Esophagus muscularis mucosa (tissue), 4 donors: Measurements from ENCODE around the gene ELFN2.

Experiments used
- CTCF ChIP-seq, 3 experiments: fragments of 200-600 bp in 2 of 3; fragments of 450-650 bp in 1 of 3; sonication (generic) in 2 of 3; IDR thresholded peaks; one replicate each; pipeline ENCODE4 v1.5.1; 2017 to 2019; ENCODE audit warnings: antibody characterized with exemption in 3 of 3, mild to moderate bottlenecking in 2 of 3, moderate library complexity in 1 of 3
- EP300 ChIP-seq: sonication (generic); formaldehyde crosslinking; IDR thresholded peaks from one replicate; pipeline ENCODE4 v1.6.1; 2017; ENCODE audit warnings: antibody characterized with exemption
- POLR2A ChIP-seq: fragments of 450-650 bp; IDR thresholded peaks from one replicate; pipeline ENCODE4 v1.6.1; 2017; ENCODE audit warnings: antibody characterized with exemption, moderate library complexity, mild to moderate bottlenecking, low read depth
- POLR2AphosphoS5 ChIP-seq, 2 donors: sonication (generic); formaldehyde crosslinking; IDR thresholded peaks; one replicate each; pipeline ENCODE4 v1.6.1; 2017; ENCODE audit warnings: antibody characterized with exemption in 2 of 2

DNA sequence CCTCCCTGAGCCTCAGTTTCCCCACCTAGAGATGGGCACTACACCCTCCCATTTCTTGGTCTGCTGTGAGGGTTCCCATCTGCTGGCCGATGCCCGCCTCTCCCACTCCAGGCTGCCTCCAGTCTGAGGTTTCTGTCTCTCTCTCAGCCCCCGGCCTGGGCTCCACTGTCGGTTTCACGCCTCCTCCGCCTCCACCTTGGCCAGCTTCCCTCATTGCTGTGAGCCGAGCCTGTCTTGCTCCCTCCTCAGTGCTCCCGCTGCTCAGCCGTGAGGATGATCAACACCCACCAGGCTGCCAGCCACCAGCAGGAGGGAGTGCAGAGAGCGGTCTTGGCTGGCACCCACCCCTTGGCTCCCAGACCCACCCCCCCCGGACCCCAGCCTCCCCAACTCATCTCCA, 83.9 kb downstream of the ELFN2 start:
- TF ChIP-seq EP300 (no peak), POLR2A (no peak), CTCF (IDR thresholded peaks at IDR 0.05) (no peak), POLR2AphosphoS5 (IDR thresholded peaks at IDR 0.05) (no peak)
